Panc1 (cell line): ENCODE data around the gene GFI1B. TPM values are rescaled to one million over a fixed set of nuclear protein-coding genes. Genes with fewer than 3 reads are reported as not detected.

Experiments used
- ATAC-seq: fragments of 200-7000 bp; cut with Tn5 transposase; 2 replicates; pipeline ENCODE4 v1.9.1; 2020; ENCODE audit warnings: mild to moderate bottlenecking, moderate library complexity
- BruUV-seq: library from RNA; stranded (reverse); fragments of 400-500 nt; replicated peaks from 2 replicates; lab custom pipeline; 2021; lab: Mats Ljungman, UMichigan
- CTCF ChIA-PET: fragments of 300-600 bp; sonication (Branson Sonifier 250); formaldehyde crosslinking; loops from one replicate; lab custom pipeline; 2022; ENCODE audit warnings: antibody characterized with exemption; lab: Charles Lee
- POLR2A ChIA-PET: fragments of 300-600 bp; sonication (Branson Sonifier 250); formaldehyde crosslinking; loops from one replicate; lab custom pipeline; 2022; ENCODE audit warnings: antibody characterized with exemption; lab: Charles Lee
- DNase-seq: peaks from one replicate; pipeline ENCODE4 v3.0.0-alpha.2; 2010; ENCODE audit warnings: low read depth, low spot score
- H3K27ac ChIP-seq: 2 replicates; pipeline ENCODE4 v1.5.1; 2011; ENCODE audit warnings: mild to moderate bottlenecking, low read length, inconsistent platforms
- H3K27me3 ChIP-seq: fragments of 200-500 bp; sonication (Bioruptor generic); 2 replicates; pipeline ENCODE4 v1.6.0; 2014; ENCODE audit warnings: low read length, inconsistent platforms; ENCODE audit not compliant: control insufficient read depth, insufficient read depth
- H3K36me3 ChIP-seq: fragments of 200-500 bp; sonication (Bioruptor generic); 2 replicates; pipeline ENCODE4 v1.5.1; 2014; ENCODE audit warnings: inconsistent platforms, mild to moderate bottlenecking, low read length, moderate library complexity; ENCODE audit not compliant: control insufficient read depth, insufficient read depth
- H3K4me1 ChIP-seq: 2 replicates; pipeline ENCODE4 v1.5.1; 2011; ENCODE audit warnings: inconsistent platforms, mild to moderate bottlenecking, low read length, moderate library complexity; ENCODE audit not compliant: control insufficient read depth, insufficient read depth
- H3K4me3 ChIP-seq, 2 experiments: 2 replicates each; pipeline ENCODE4 v1.5.1; 2011 to 2012; ENCODE audit warnings: low read depth in 2 of 2, low read length in 2 of 2, mild to moderate bottlenecking in 2 of 2, inconsistent platforms in 1 of 2, moderate library complexity in 1 of 2
- H3K9me3 ChIP-seq: fragments of 200-500 bp; sonication (Bioruptor generic); 2 replicates; pipeline ENCODE4 v1.5.1; 2014; ENCODE audit warnings: low read depth, mild to moderate bottlenecking, inconsistent platforms, low read length, moderate library complexity; ENCODE audit not compliant: control insufficient read depth, insufficient read depth
- CTCF ChIP-seq: fragments of 450-650 bp; IDR thresholded peaks from 2 replicates; pipeline ENCODE4 v1.5.1; 2017; ENCODE audit warnings: mild to moderate bottlenecking
- POLR2AphosphoS5 ChIP-seq: IDR thresholded peaks from 2 replicates; pipeline ENCODE4 v1.6.1; 2012; ENCODE audit warnings: mild to moderate bottlenecking, low read depth, low read length, moderate library complexity
- REST ChIP-seq, 2 experiments: IDR thresholded peaks; 2 replicates each; pipeline ENCODE4 v1.6.1; 2011 to 2012; ENCODE audit warnings: low read depth in 2 of 2, control low read depth in 1 of 2, low read length in 1 of 2, mild to moderate bottlenecking in 1 of 2, moderate library complexity in 1 of 2; ENCODE audit not compliant: insufficient read depth in 1 of 2
- SIN3A ChIP-seq: IDR thresholded peaks from 2 replicates; pipeline ENCODE4 v1.6.1; 2012; ENCODE audit warnings: low read depth, mild to moderate bottlenecking, low read length, moderate library complexity, borderline replicate concordance; ENCODE audit not compliant: insufficient read depth
- TCF7L2 ChIP-seq: IDR thresholded peaks from 2 replicates; pipeline ENCODE4 v1.6.1; 2011; ENCODE audit warnings: mild to moderate bottlenecking, low read depth, low read length, inconsistent platforms
- in situ Hi-C: cut with HindIII; loops from 2 replicates; pipeline ENCODE4 v1.10.0; 2016; ENCODE audit warnings: low sequenced_read_pairs, low pct_unique_long_range_greater_than_20kb
- intact Hi-C: fragments of 100-400 bp; cut with micrococcal nuclease; formaldehyde crosslinking; loops from one replicate; pipeline ENCODE4 v1.10.0; 2022; ENCODE audit not compliant: unreplicated experiment
- total RNA-seq: library from RNA; stranded (reverse); gene quantifications from one replicate; pipeline ENCODE4 v1.2.1, GENCODE V29; 2021; ENCODE audit not compliant: unreplicated experiment

The GFI1B gene
- total RNA-seq, 1 experiment from 2014 or later = 0.08 TPM

GRCh38 chr9:132985489-132985888 is 7.0 kb downstream of the GFI1B start:
- no peak for ATAC-seq
- Histone ChIP-seq H3K9me3 (no peaks in the 10 kb centered on the region), H3K4me3 (no peak overlapping the region), H3K4me1 (no peaks in the 10 kb centered on the region), H3K27ac (no peak overlapping the region), H3K27me3 (no peaks in the 10 kb centered on the region), H3K36me3 (no peaks in the 10 kb centered on the region)
- BruUV-seq = no TSS peak
- in situ Hi-C loops (no loop called here), intact Hi-C loops (no loop called here)
- TF ChIP-seq REST (IDR thresholded peaks at IDR 0.05; ENCODE audit: insufficient read depth in 1 of 2, low read depth in 2 of 2, low read length in 1 of 2) (no peak), CTCF (no peak), SIN3A (no peak), TCF7L2 (no peak), POLR2AphosphoS5 (no peak)
- no peak for DNase-seq
- CTCF ChIA-PET = no interaction called here
- POLR2A ChIA-PET = no interaction called here

GRCh38 chr9:132986114-132986513 is 7.6 kb downstream of the GFI1B start:
- DNase-seq = no peak
- H3K27me3 ChIP-seq = no peaks in the 10 kb centered on the region
- no peak for ATAC-seq
- H3K36me3 ChIP-seq = no peaks in the 10 kb centered on the region
- POLR2A ChIA-PET = no interaction called here
- intact Hi-C loops = no loop called here
- H3K27ac ChIP-seq = no peak overlapping the region
- BruUV-seq = no TSS peak
- CTCF ChIA-PET = no interaction called here
- in situ Hi-C loops = no loop called here
- no peak overlapping the region for H3K4me3 ChIP-seq
- H3K4me1 ChIP-seq = no peaks in the 10 kb centered on the region
- TF ChIP-seq SIN3A (no peak), POLR2AphosphoS5 (no peak), REST (IDR thresholded peaks at IDR 0.05; ENCODE audit: insufficient read depth in 1 of 2, low read depth in 2 of 2, low read length in 1 of 2) (no peak), CTCF (no peak), TCF7L2 (no peak)
- no peaks in the 10 kb centered on the region for H3K9me3 ChIP-seq
